GM21737 (cell line): ENCODE results near the gene KAT8.
"Not testable (repeated sequence)": the region's sequence is repeated elsewhere in the genome, so short reads cannot be mapped to it uniquely, and the experiment has no call there.

ENCODE experiments used
- ATAC-seq: cut with Tn5 transposase; IDR thresholded peaks from one replicate; pipeline ENCODE4 v1.9.1; 2021; ENCODE audit warnings: mild to moderate bottlenecking, moderate library complexity; ENCODE audit not compliant: unreplicated experiment

KAT8 gene

DNA sequence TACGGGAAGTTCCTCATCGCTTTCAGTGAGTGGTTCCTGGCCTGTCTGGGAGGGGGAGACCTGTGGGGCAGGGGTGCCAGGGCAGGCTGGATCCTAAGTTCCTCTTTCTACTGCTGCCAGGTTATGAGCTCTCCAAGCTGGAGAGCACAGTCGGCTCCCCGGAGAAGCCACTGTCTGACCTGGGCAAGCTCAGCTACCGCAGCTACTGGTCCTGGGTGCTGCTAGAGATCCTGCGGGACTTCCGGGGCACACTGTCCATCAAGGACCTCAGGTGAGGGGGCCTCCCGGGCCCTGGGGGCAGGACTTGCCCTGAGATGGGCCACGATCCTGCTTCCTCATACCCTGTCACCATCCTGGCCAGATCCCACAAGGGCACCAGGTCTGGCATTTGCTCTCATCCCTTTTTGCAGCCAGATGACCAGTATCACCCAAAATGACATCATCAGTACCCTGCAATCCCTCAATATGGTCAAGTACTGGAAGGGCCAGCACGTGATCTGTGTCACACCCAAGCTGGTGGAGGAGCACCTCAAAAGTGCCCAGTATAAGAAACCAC, 12.9 kb downstream of the KAT8 start:
- no peak for ATAC-seq

DNA sequence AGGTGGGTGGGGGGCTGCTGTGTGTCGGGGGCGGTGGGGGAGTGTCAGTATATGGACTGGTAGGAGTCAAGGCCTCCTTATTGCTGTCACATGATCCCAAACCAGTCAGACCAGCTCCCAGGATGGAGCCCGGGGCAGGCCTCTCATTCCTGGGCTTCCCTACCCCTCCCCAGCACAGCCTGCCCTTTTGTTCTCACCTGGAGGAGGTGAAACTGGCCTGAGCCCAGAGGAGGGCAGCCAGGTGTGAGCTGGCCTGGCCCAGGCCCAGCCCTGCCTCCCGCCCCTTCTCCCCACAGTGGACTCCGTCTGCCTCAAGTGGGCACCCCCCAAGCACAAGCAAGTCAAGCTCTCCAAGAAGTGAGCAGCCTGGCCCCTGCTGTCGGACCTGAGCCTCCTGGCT, 13.4 kb downstream of the KAT8 start:
- ATAC-seq = no peak

DNA sequence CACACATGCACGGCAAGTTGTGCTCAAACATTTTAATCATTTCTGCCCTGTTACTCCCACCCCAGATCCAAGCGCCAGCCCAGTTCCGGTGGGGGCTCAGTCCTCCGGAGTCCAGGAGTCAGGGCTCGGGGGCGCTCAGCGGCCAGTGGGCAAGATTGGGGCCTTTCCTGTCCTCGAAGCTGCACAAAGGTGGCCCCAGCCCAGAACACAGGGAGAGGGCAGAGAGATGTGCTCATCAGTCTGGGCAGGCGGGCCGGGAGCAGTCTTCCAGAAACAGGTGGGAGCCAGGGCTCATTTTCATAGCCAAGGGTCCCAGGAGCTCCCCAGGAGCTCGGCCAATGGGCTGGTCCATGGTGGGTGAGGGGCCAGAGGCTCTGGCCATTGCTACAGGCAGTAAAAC, 14.0 kb downstream of the KAT8 start:
- ATAC-seq = no peak

DNA sequence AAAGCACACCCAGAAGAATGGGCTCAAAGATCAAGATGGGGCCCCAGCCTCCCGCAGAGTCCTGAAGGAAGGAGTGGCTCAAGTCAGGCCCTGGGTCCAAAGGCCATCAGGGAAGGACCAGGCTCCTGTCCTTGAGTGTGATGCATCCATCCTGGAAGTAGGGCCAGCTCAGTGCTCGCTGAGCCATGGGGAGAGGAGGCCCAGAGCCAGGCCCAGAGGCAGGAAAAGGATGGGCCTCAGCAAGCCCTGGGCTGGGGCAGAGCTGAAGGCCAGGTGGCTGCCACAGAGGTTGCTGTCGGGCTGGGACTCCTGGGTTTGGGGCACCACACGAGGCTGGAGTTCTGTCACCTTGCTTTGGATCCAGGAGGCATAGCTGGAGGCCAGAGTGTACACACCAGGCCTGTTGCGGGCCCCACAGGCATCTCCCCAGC, 14.4 kb downstream of the KAT8 start:
- no peak for ATAC-seq

DNA sequence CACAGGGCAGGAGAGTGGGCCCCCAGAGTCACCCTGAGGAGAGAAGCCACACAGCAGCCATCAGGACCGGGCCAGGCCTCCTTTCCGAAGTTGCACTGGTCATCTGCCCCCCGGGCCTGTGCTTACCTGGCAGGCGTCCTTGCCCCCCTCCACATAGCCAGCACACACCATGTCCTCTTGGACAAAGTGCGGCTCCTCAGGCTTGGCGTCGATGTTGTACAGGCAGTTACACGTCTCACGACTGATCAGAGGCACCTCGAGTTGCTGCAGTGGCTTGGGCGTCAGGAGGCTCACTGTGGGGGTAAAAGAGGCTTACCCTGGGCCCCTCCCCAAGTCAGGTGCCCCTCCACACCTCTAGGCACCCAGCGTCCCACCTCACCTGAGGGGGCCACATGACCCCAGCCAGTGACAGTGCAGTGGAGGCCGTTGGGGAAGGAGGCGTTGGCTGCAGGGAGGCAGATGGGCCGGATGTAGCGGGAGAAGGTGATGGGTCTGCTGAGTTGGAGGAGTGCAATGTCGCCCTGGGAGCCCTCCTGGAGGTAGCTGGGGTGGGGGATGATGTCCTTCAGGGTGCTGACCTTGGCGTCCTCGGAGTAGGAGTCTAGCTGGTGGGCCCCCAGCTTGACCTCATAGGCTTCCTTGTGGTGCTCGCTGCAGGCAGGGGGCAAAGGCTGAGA, 15.0 kb downstream of the KAT8 start:
- no peak for ATAC-seq

GRCh38 chr16:31133046-31133501, 15.6 kb downstream of the KAT8 start:
- no peak for ATAC-seq

DNA sequence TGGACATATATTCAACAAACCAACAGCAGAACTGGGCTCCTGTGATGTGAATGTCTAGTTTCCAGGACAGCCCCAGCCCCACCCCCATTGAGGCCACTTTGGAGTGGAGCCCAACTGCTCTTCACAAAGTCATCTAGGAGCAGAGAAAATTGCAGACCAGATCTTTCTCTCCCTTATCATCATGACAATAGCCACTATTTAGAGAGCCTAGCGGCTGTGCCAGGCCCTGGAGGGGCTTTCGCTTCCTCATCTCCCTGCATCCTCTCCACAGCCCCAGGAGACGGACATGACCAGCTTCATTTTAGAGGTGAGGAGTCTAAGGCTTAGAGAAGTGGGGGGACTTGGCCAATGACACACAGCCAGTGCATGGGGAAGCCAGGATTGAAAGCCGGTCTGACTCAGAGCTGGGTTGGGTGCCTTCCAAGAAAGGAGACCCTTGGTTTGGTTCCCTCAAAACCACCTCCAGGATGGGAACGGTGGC, 16.7 kb downstream of the KAT8 start:
- ATAC-seq = no peak

- ATAC-seq = no peak
These were observed 17.4 kb downstream of the KAT8 start for GRCh38 chr16:31134625-31135534.

GRCh38 chr16:31135535-31136286, 18.2 kb downstream of the KAT8 start, which contains the start of gene PRSS8:
TSS of gene PRSS8 (minus strand) at chr16:31135727. CDS start at chr16:31135498, 229 bp downstream.
- no peak for ATAC-seq

DNA sequence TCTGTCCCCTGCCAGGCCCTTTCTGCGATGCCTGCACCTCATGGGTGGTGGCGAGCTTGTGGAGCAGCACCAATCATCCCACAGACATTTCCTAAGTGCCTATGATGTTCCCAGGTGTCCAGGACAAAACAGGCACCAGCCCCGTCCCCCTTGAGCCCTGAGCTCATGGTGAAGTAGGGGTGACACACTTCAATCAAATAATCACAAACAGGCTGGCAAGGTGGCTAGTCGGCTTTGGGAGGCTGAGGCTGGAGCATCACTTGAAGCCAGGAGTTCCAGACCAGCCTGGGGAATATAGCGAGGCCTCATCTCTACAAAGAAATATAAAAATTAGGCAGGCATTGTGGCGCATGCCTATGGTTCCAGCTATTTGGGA, 18.8 kb downstream of the KAT8 start:
- ATAC-seq = no peak

DNA sequence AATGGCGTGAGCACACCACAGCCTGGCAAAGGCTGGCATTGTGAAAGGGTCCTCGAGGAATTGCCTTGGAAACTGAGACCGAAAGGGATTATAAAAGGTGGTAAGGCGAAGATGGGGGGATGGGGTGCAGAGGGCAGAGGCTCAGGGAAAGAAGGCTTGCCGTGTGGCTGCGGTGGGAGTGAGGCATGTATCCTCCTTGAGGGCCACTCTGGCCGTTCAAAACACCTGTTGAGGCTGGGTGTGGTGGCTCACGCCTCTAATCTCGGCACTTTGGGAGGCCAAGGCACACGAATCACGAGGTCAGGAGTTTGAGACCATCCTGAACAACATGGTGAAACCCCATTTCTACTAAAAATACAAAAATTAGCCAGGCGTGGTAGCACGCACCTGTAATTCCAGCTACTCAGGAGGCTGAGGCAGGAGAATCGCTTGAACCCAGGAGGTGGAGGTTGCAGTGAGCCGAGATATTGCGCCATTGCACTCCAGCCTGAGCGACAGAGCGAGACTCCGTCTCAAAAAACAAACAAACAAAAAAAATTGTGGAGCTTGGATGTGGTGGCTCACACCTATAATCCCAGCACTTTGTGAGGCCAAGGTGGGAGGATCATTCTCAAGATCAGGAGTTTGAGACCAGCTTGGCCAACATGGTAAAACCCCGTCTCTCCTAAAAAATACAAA, 19.5 kb downstream of the KAT8 start:
- ATAC-seq = not testable (repeated sequence)

DNA sequence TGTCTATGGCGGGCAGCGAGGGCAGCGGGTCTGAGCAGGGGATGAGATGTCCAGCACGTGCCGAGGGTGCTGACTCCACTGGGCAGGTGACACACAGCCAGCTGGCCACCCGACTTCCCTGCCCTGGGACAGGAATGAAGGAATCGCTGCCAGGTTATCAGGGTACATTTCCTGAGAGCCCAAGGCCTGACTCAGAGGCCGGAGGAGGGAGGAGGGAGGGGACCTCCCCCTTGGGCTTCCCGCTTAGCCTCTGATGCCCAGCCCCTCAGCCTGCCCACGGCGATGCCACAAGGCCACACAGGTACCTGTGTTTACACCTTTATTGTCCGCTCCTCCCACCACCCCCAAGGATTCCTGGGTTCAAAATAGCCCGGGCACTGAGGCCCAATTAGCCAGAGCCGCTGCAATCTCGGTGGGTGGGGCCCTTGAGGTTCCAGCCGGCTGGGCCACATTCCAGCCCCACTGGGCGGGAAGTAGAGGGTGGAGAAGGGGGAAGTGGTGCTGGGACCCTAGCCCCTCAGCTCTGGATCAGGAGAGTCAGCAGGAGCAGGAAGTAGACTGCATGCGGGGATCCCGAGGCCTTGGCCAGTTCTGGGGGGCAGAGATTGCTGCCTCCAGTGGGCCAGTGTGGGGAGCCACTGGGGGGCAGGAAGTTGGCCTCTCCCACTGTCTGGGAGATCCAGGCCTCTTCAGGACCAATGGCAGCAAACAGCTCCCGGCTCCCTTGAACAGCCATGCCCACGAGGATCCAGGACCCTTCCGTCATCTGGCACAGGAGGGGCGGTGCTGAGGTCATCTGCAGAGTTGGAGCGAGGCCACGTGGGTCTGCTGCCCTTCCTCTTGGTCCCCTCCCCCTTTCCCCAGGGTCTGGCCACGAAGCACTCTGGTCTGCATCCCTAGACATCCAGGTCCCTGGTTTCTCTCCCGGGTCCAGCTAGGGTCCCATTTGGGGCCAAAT, 21.4 kb downstream of the KAT8 start:
- no peak for ATAC-seq

GRCh38 chr16:31141071-31141469, 23.6 kb downstream of the KAT8 start:
- not testable (repeated sequence) for ATAC-seq

- no peak for ATAC-seq
These were observed 24.1 kb downstream of the KAT8 start for GRCh38 chr16:31141489-31142108.

GRCh38 chr16:31142109-31143010, 24.9 kb downstream of the KAT8 start:
- peak; percentile 86 for ATAC-seq

GRCh38 chr16:31143011-31143693, 25.7 kb downstream of the KAT8 start:
- ATAC-seq = no peak

- ATAC-seq = no peak
These were observed 26.3 kb downstream of the KAT8 start for GRCh38 chr16:31143694-31144148.
